H1 (cell line): ENCODE results near the gene PXK. TPM values are rescaled to one million over a fixed set of nuclear protein-coding genes. Genes with fewer than 3 reads are reported as not detected.

ENCODE experiments used
- SIN3A ChIP-seq, 2 experiments: IDR thresholded peaks in 1 of 2; conservative IDR thresholded peaks in 1 of 2; 2 replicates each; pipeline ENCODE4 v1.6.1; 2011 to 2012; ENCODE audit warnings: low read length in 2 of 2, improper control_type of control experiment in 1 of 2, low read depth in 1 of 2, mild to moderate bottlenecking in 1 of 2
- SP4 ChIP-seq: IDR thresholded peaks from 2 replicates; pipeline ENCODE4 v1.6.1; 2012; ENCODE audit warnings: low read length, inconsistent platforms
- polyA plus RNA-seq, 7 experiments: library from polyadenylated mRNA; depleted of rRNA in 3 of 7; stranded (reverse) in 5 of 7; unstranded in 2 of 7; fragments of >200 nt in 5 of 7; fragments of 200-250 nt in 2 of 7; gene quantifications; 1 replicate in 5 of 7; 2 replicates in 1 of 7; 4 replicates in 1 of 7; pipeline versions ENCODE4 v1.2.1 to v1.2.3, GENCODE V29; 2011 to 2013; ENCODE audit warnings: missing spikeins in 2 of 7, mixed read lengths in 2 of 7
- total RNA-seq: library from RNA; stranded (reverse); fragmentation: NEBNext Ultra II Directional; extraction: Animal tissue kit (Norgen Biotek cat#: 25700); gene quantifications from 2 replicates; pipeline ENCODE4 v1.2.1, GENCODE V29; 2021
- TF ChIP-seq, protein P1 (sequence below): fragments of 300-600 bp; sonication (generic); IDR thresholded peaks from 2 replicates; pipeline ENCODE4 v1.7.1; 2012; ENCODE audit warnings: low read length, moderate library complexity, mild to moderate bottlenecking, inconsistent platforms; ENCODE audit not compliant: insufficient replicate concordance

PXK gene
- total and polyA plus RNA-seq, 2 of the 8 experiments (the other 6 are each of a cell fraction or from before 2014, with no cell fraction given): 3.5 to 7.1 TPM

GRCh38 chr3:58336135-58336882 is 3.6 kb downstream of the PXK start (continued):
- TF ChIP-seq SIN3A (conservative IDR thresholded peaks at IDR 0.05 in 1 of 2, IDR thresholded peaks at IDR 0.05 in 1 of 2; ENCODE audit: low read depth in 1 of 2, low read length in 2 of 2) (no peak), SP4 (no peak)
- TF ChIP-seq, protein P1, sequence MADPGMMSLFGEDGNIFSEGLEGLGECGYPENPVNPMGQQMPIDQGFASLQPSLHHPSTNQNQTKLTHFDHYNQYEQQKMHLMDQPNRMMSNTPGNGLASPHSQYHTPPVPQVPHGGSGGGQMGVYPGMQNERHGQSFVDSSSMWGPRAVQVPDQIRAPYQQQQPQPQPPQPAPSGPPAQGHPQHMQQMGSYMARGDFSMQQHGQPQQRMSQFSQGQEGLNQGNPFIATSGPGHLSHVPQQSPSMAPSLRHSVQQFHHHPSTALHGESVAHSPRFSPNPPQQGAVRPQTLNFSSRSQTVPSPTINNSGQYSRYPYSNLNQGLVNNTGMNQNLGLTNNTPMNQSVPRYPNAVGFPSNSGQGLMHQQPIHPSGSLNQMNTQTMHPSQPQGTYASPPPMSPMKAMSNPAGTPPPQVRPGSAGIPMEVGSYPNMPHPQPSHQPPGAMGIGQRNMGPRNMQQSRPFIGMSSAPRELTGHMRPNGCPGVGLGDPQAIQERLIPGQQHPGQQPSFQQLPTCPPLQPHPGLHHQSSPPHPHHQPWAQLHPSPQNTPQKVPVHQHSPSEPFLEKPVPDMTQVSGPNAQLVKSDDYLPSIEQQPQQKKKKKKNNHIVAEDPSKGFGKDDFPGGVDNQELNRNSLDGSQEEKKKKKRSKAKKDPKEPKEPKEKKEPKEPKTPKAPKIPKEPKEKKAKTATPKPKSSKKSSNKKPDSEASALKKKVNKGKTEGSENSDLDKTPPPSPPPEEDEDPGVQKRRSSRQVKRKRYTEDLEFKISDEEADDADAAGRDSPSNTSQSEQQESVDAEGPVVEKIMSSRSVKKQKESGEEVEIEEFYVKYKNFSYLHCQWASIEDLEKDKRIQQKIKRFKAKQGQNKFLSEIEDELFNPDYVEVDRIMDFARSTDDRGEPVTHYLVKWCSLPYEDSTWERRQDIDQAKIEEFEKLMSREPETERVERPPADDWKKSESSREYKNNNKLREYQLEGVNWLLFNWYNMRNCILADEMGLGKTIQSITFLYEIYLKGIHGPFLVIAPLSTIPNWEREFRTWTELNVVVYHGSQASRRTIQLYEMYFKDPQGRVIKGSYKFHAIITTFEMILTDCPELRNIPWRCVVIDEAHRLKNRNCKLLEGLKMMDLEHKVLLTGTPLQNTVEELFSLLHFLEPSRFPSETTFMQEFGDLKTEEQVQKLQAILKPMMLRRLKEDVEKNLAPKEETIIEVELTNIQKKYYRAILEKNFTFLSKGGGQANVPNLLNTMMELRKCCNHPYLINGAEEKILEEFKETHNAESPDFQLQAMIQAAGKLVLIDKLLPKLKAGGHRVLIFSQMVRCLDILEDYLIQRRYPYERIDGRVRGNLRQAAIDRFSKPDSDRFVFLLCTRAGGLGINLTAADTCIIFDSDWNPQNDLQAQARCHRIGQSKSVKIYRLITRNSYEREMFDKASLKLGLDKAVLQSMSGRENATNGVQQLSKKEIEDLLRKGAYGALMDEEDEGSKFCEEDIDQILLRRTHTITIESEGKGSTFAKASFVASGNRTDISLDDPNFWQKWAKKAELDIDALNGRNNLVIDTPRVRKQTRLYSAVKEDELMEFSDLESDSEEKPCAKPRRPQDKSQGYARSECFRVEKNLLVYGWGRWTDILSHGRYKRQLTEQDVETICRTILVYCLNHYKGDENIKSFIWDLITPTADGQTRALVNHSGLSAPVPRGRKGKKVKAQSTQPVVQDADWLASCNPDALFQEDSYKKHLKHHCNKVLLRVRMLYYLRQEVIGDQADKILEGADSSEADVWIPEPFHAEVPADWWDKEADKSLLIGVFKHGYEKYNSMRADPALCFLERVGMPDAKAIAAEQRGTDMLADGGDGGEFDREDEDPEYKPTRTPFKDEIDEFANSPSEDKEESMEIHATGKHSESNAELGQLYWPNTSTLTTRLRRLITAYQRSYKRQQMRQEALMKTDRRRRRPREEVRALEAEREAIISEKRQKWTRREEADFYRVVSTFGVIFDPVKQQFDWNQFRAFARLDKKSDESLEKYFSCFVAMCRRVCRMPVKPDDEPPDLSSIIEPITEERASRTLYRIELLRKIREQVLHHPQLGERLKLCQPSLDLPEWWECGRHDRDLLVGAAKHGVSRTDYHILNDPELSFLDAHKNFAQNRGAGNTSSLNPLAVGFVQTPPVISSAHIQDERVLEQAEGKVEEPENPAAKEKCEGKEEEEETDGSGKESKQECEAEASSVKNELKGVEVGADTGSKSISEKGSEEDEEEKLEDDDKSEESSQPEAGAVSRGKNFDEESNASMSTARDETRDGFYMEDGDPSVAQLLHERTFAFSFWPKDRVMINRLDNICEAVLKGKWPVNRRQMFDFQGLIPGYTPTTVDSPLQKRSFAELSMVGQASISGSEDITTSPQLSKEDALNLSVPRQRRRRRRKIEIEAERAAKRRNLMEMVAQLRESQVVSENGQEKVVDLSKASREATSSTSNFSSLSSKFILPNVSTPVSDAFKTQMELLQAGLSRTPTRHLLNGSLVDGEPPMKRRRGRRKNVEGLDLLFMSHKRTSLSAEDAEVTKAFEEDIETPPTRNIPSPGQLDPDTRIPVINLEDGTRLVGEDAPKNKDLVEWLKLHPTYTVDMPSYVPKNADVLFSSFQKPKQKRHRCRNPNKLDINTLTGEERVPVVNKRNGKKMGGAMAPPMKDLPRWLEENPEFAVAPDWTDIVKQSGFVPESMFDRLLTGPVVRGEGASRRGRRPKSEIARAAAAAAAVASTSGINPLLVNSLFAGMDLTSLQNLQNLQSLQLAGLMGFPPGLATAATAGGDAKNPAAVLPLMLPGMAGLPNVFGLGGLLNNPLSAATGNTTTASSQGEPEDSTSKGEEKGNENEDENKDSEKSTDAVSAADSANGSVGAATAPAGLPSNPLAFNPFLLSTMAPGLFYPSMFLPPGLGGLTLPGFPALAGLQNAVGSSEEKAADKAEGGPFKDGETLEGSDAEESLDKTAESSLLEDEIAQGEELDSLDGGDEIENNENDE: no peak
